ENCODE measurements around the gene HDAC1.
"Not testable (repeated sequence)": the region's sequence is repeated elsewhere in the genome, so short reads cannot be mapped to it uniquely, and the experiment has no call there.

Gene HDAC1

GRCh38 chr1:32291708-32292538 lies at the start of gene HDAC1:
Gene HDAC1 (plus strand): TSS chr1:32292083. CDS start chr1:32292170, 87 bp downstream.
- Mint-ChIP-seq H3K36me3 (peaks cover 28% of the 10 kb centered on the region), H3K27ac (peak within 1 kb of the TSS; percentile 95), H3K4me3 (peak within 1 kb of the TSS; percentile 94), H3K4me1 (peaks cover 47% of the 10 kb centered on the region), H3K9me3 (no peaks in the 10 kb centered on the region), H3K27me3 (no peaks in the 10 kb centered on the region)
- ATAC-seq = peak; percentile 100

- no peak for ATAC-seq
- H3K27me3 Mint-ChIP-seq = no peaks in the 10 kb centered on the region
- peaks cover 48% of the 10 kb centered on the region for H3K4me1 Mint-ChIP-seq
- H3K27ac Mint-ChIP-seq = peak overlapping the region; percentile 81
- no peak overlapping the region for H3K4me3 Mint-ChIP-seq
- H3K9me3 Mint-ChIP-seq = no peaks in the 10 kb centered on the region
- no peaks in the 10 kb centered on the region for H3K36me3 Mint-ChIP-seq
Observed at GRCh38 chr1:32242341-32242851, 49.5 kb upstream of the HDAC1 start.

GRCh38 chr1:32246888-32247273 lies 45.0 kb upstream of the HDAC1 start, which contains the start of gene FAM167B:
Gene FAM167B (plus strand): TSS chr1:32247222. CDS start chr1:32247422, 200 bp downstream.
- no peaks in the 10 kb centered on the region for H3K9me3 Mint-ChIP-seq
- H3K4me3 Mint-ChIP-seq = peak within 1 kb of the TSS; percentile 45
- no peak for ATAC-seq
- H3K27ac Mint-ChIP-seq = peak within 1 kb of the TSS; percentile 94
- peaks cover 69% of the 10 kb centered on the region for H3K4me1 Mint-ChIP-seq
- H3K27me3 Mint-ChIP-seq = no peaks in the 10 kb centered on the region
- H3K36me3 Mint-ChIP-seq = no peaks in the 10 kb centered on the region

GRCh38 chr1:32247452-32247851 lies 44.4 kb upstream of the HDAC1 start:
- no peaks in the 10 kb centered on the region for H3K27me3 Mint-ChIP-seq
- H3K4me3 Mint-ChIP-seq = no peak overlapping the region
- H3K4me1 Mint-ChIP-seq = peaks cover 69% of the 10 kb centered on the region
- no peaks in the 10 kb centered on the region for H3K9me3 Mint-ChIP-seq
- peak overlapping the region; percentile 94 for H3K27ac Mint-ChIP-seq
- no peak for ATAC-seq
- no peaks in the 10 kb centered on the region for H3K36me3 Mint-ChIP-seq

- Mint-ChIP-seq H3K9me3 (no peaks in the 10 kb centered on the region), H3K4me1 (peaks cover 73% of the 10 kb centered on the region), H3K36me3 (no peaks in the 10 kb centered on the region), H3K27ac (peak overlapping the region; percentile 94), H3K27me3 (no peaks in the 10 kb centered on the region), H3K4me3 (peak overlapping the region; percentile 45)
- ATAC-seq = peak; percentile 28
Observed at GRCh38 chr1:32247983-32248889, 43.6 kb upstream of the HDAC1 start.

GRCh38 chr1:32249831-32250525 lies 41.9 kb upstream of the HDAC1 start:
- peak overlapping the region; percentile 94 for H3K27ac Mint-ChIP-seq
- no peaks in the 10 kb centered on the region for H3K36me3 Mint-ChIP-seq
- H3K4me3 Mint-ChIP-seq = peak overlapping the region; percentile 45
- H3K27me3 Mint-ChIP-seq = no peaks in the 10 kb centered on the region
- H3K4me1 Mint-ChIP-seq = peaks cover 86% of the 10 kb centered on the region
- H3K9me3 Mint-ChIP-seq = no peaks in the 10 kb centered on the region
- peak; percentile 91 for ATAC-seq

GRCh38 chr1:32250893-32251716 lies 40.8 kb upstream of the HDAC1 start, which contains the start of gene LCK:
Gene LCK (plus strand): TSS chr1:32251265. CDS start chr1:32274330, 23,065 bp downstream.
- no peaks in the 10 kb centered on the region for H3K36me3 Mint-ChIP-seq
- H3K27me3 Mint-ChIP-seq = no peaks in the 10 kb centered on the region
- no peaks in the 10 kb centered on the region for H3K9me3 Mint-ChIP-seq
- H3K27ac Mint-ChIP-seq = peak within 1 kb of the TSS; percentile 94
- peaks cover 89% of the 10 kb centered on the region for H3K4me1 Mint-ChIP-seq
- peak within 1 kb of the TSS; percentile 82 for H3K4me3 Mint-ChIP-seq
- ATAC-seq = peak; percentile 61

- ATAC-seq = no peak
- H3K4me1 Mint-ChIP-seq = peaks cover 52% of the 10 kb centered on the region
- no peaks in the 10 kb centered on the region for H3K9me3 Mint-ChIP-seq
- H3K36me3 Mint-ChIP-seq = peaks cover 3% of the 10 kb centered on the region
- peak overlapping the region; percentile 74 for H3K27ac Mint-ChIP-seq
- no peaks in the 10 kb centered on the region for H3K27me3 Mint-ChIP-seq
- no peak overlapping the region for H3K4me3 Mint-ChIP-seq
Observed at GRCh38 chr1:32255072-32256071, 36.5 kb upstream of the HDAC1 start.

- Mint-ChIP-seq H3K9me3 (no peaks in the 10 kb centered on the region), H3K4me1 (peaks cover 40% of the 10 kb centered on the region), H3K27ac (peak overlapping the region; percentile 81), H3K36me3 (peaks cover 6% of the 10 kb centered on the region), H3K27me3 (no peaks in the 10 kb centered on the region), H3K4me3 (peak overlapping the region; percentile 52)
- ATAC-seq = no peak
Observed at GRCh38 chr1:32256473-32257226, 35.2 kb upstream of the HDAC1 start.

GRCh38 chr1:32257227-32257508 lies 34.7 kb upstream of the HDAC1 start:
- H3K9me3 Mint-ChIP-seq = no peaks in the 10 kb centered on the region
- no peak for ATAC-seq
- H3K27ac Mint-ChIP-seq = peak overlapping the region; percentile 81
- peaks cover 34% of the 10 kb centered on the region for H3K4me1 Mint-ChIP-seq
- H3K27me3 Mint-ChIP-seq = no peaks in the 10 kb centered on the region
- H3K36me3 Mint-ChIP-seq = peaks cover 6% of the 10 kb centered on the region
- H3K4me3 Mint-ChIP-seq = no peak overlapping the region

GRCh38 chr1:32263236-32263593 lies 28.7 kb upstream of the HDAC1 start:
- not testable (repeated sequence) for H3K27me3 Mint-ChIP-seq, ATAC-seq, H3K4me3 Mint-ChIP-seq, H3K9me3 Mint-ChIP-seq
- Mint-ChIP-seq H3K4me1 (peaks cover 29% of the 10 kb centered on the region), H3K27ac (peak overlapping the region; percentile 42), H3K36me3 (peaks cover 12% of the 10 kb centered on the region)

- Mint-ChIP-seq H3K9me3 (no peaks in the 10 kb centered on the region), H3K36me3 (peaks cover 12% of the 10 kb centered on the region), H3K4me3 (no peak overlapping the region), H3K27me3 (no peaks in the 10 kb centered on the region), H3K4me1 (peaks cover 29% of the 10 kb centered on the region), H3K27ac (peak overlapping the region; percentile 42)
- peak; percentile 64 for ATAC-seq
Observed at GRCh38 chr1:32263744-32264143, 28.1 kb upstream of the HDAC1 start.

GRCh38 chr1:32265846-32266245 lies 26.0 kb upstream of the HDAC1 start:
- no peak for ATAC-seq
- no peaks in the 10 kb centered on the region for H3K27me3 Mint-ChIP-seq
- H3K27ac Mint-ChIP-seq = peak overlapping the region; percentile 12
- H3K4me1 Mint-ChIP-seq = peaks cover 29% of the 10 kb centered on the region
- no peak overlapping the region for H3K4me3 Mint-ChIP-seq
- H3K36me3 Mint-ChIP-seq = peaks cover 6% of the 10 kb centered on the region
- no peaks in the 10 kb centered on the region for H3K9me3 Mint-ChIP-seq
